Endothelial cell (in vitro differentiated cells): ENCODE results near the gene FARS2. TPM values are rescaled to one million over a fixed set of nuclear protein-coding genes. Genes with fewer than 3 reads are reported as not detected.

Experiments
- DNase-seq: peaks from one replicate; pipeline ENCODE4 v3.0.0; 2021; ENCODE audit warnings: low spot score
- H3K27ac Mint-ChIP-seq: one replicate; pipeline ENCODE4 v1.8.0; 2021; ENCODE audit warnings: mixed read lengths, inconsistent platforms; ENCODE audit not compliant: unreplicated experiment
- H3K27me3 Mint-ChIP-seq: one replicate; pipeline ENCODE4 v1.8.0; 2021; ENCODE audit warnings: mild to moderate bottlenecking, moderate library complexity, mixed read lengths, inconsistent platforms; ENCODE audit not compliant: unreplicated experiment
- H3K36me3 Mint-ChIP-seq: one replicate; pipeline ENCODE4 v1.8.0; 2021; ENCODE audit warnings: mild to moderate bottlenecking, low read depth, mixed read lengths, inconsistent platforms; ENCODE audit not compliant: unreplicated experiment
- H3K4me1 Mint-ChIP-seq: one replicate; pipeline ENCODE4 v1.8.0; 2021; ENCODE audit warnings: mild to moderate bottlenecking, mixed read lengths, inconsistent platforms; ENCODE audit not compliant: unreplicated experiment
- H3K4me3 Mint-ChIP-seq: one replicate; pipeline ENCODE4 v1.8.0; 2021; ENCODE audit warnings: mild to moderate bottlenecking, mixed read lengths, inconsistent platforms; ENCODE audit not compliant: unreplicated experiment
- H3K9me3 Mint-ChIP-seq: one replicate; pipeline ENCODE4 v1.8.0; 2021; ENCODE audit warnings: mixed read lengths, inconsistent platforms; ENCODE audit not compliant: unreplicated experiment
- total RNA-seq: library from RNA; stranded (reverse); fragmentation: NEBNext Ultra II Directional; extraction: Animal tissue kit (Norgen Biotek cat#: 25700); gene quantifications from one replicate; pipeline ENCODE4 v1.2.1, GENCODE V29; 2021; ENCODE audit not compliant: unreplicated experiment
- TF ChIP-seq, protein P1 (sequence below): fragments of 200-600 bp; sonication (generic); IDR thresholded peaks from one replicate; pipeline ENCODE4 v1.5.0; 2021; ENCODE audit warnings: antibody characterized with exemption; ENCODE audit not compliant: unreplicated experiment

Gene FARS2
- total RNA-seq, 1 donor from 2014 or later = 17.8 TPM

DNA sequence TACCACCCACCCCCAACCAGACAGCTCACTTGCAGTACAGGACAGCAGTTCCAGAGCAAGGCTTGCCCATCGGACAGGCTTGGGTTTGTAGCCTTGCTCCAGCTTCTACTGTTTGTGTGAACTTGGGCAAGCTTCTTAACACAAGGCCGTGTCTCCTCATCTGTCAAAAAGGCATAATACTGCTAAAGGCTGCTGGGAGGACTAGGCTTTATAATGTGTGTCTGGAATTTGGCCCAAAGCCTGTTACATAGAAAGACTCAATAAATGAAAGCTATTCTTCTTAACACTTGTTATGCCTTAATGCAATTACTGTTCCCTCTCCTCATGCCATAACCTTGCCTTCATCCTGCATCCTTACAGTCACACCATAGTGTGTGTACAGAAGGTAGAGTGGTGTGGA is 44.0 kb upstream of the FARS2 start:
- TF ChIP-seq, protein P1, sequence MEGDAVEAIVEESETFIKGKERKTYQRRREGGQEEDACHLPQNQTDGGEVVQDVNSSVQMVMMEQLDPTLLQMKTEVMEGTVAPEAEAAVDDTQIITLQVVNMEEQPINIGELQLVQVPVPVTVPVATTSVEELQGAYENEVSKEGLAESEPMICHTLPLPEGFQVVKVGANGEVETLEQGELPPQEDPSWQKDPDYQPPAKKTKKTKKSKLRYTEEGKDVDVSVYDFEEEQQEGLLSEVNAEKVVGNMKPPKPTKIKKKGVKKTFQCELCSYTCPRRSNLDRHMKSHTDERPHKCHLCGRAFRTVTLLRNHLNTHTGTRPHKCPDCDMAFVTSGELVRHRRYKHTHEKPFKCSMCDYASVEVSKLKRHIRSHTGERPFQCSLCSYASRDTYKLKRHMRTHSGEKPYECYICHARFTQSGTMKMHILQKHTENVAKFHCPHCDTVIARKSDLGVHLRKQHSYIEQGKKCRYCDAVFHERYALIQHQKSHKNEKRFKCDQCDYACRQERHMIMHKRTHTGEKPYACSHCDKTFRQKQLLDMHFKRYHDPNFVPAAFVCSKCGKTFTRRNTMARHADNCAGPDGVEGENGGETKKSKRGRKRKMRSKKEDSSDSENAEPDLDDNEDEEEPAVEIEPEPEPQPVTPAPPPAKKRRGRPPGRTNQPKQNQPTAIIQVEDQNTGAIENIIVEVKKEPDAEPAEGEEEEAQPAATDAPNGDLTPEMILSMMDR = no peak
- Mint-ChIP-seq H3K4me1 (peaks cover 2% of the 10 kb centered on the region), H3K4me3 (no peak overlapping the region), H3K27ac (no peak overlapping the region), H3K27me3 (no peaks in the 10 kb centered on the region), H3K36me3 (no peaks in the 10 kb centered on the region), H3K9me3 (no peaks in the 10 kb centered on the region)
- no peak for DNase-seq

- no peak for DNase-seq
- Mint-ChIP-seq H3K36me3 (no peaks in the 10 kb centered on the region), H3K4me1 (peaks cover 2% of the 10 kb centered on the region), H3K27ac (no peak overlapping the region), H3K27me3 (no peaks in the 10 kb centered on the region), H3K9me3 (no peaks in the 10 kb centered on the region), H3K4me3 (no peak overlapping the region)
- TF ChIP-seq, protein P1 = no peak
These were observed 42.2 kb upstream of the FARS2 start for GRCh38 chr6:5219011-5219691.

GRCh38 chr6:5220443-5220842 is 40.9 kb upstream of the FARS2 start:
- no peaks in the 10 kb centered on the region for H3K4me1 Mint-ChIP-seq
- no peaks in the 10 kb centered on the region for H3K36me3 Mint-ChIP-seq
- H3K4me3 Mint-ChIP-seq = no peak overlapping the region
- no peaks in the 10 kb centered on the region for H3K27me3 Mint-ChIP-seq
- TF ChIP-seq, protein P1 = no peak
- no peak for DNase-seq
- no peaks in the 10 kb centered on the region for H3K9me3 Mint-ChIP-seq
- no peak overlapping the region for H3K27ac Mint-ChIP-seq

DNA sequence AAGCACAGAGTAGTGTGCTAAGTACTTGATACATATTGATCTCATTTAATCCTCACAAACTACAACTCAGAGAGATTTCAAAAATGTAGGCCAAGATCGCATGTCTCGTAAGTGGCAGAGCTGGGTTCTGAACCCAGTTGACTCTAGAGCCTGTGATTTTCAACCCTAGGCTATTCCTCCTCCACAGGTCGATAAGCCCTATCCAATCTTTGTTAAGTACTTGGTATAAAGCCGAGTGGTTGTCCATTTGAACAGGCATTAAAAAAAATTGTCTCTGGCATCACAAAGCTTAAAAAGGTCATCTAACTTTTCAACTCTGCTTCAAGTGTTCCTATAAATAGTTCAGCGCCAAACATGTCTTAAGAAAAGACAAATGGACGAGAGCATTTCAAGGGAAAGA is 38.0 kb upstream of the FARS2 start:
- Mint-ChIP-seq H3K36me3 (no peaks in the 10 kb centered on the region), H3K4me3 (no peak overlapping the region), H3K27ac (no peak overlapping the region), H3K4me1 (no peaks in the 10 kb centered on the region), H3K27me3 (no peaks in the 10 kb centered on the region), H3K9me3 (no peaks in the 10 kb centered on the region)
- TF ChIP-seq, protein P1 = no peak
- DNase-seq = no peak

- Mint-ChIP-seq H3K4me1 (no peaks in the 10 kb centered on the region), H3K36me3 (no peaks in the 10 kb centered on the region), H3K9me3 (no peaks in the 10 kb centered on the region), H3K27me3 (peaks cover 1% of the 10 kb centered on the region), H3K4me3 (no peak overlapping the region), H3K27ac (no peak overlapping the region)
- DNase-seq = no peak
- TF ChIP-seq, protein P1 = no peak
These were observed 32.0 kb upstream of the FARS2 start for GRCh38 chr6:5229356-5229755.
